Measurements from ENCODE around the gene PPP2R2D. TPM values are rescaled to one million over a fixed set of nuclear protein-coding genes. Genes with fewer than 3 reads are reported as not detected.

Gene PPP2R2D
- total RNA-seq, 2 experiments from 2014 or later: 37.4 to 38.5 TPM

GRCh38 chr10:131925716-131926115 lies 24.9 kb downstream of the PPP2R2D start:
- no peak overlapping the region for H3K4me2 ChIP-seq (ENCODE audit: low read length)
- H2AFZ ChIP-seq (ENCODE audit: low read length): no peak overlapping the region
- CTCF ChIA-PET (ENCODE audit: unreplicated experiment): no interaction called here
- H3K27ac ChIP-seq (ENCODE audit: low read depth, low read length, poor library complexity, severe bottlenecking): no peak overlapping the region
- no peak overlapping the region for H3K4me3 ChIP-seq (ENCODE audit: low read depth, low read length, poor library complexity, severe bottlenecking)
- intact Hi-C loops (cut with micrococcal nuclease; ENCODE audit: unreplicated experiment): no loop called here
- BruUV-seq (replicated peaks): no TSS peak
- H3K36me3 ChIP-seq (ENCODE audit: insufficient read depth, low read length): peaks cover 45% of the 10 kb centered on the region
- peaks cover 9% of the 10 kb centered on the region for H3K4me1 ChIP-seq (ENCODE audit: insufficient read depth, low read length, poor library complexity, severe bottlenecking)
- peaks cover 15% of the 10 kb centered on the region for H3K9me3 ChIP-seq (ENCODE audit: low read length)
- no peak for DNase-seq (ENCODE audit: low spot score)
- no peaks in the 10 kb centered on the region for H3K9me2 ChIP-seq (ENCODE audit: insufficient read depth, low read length)
- no peaks in the 10 kb centered on the region for H4K20me1 ChIP-seq (ENCODE audit: insufficient read depth, low read length)
- peaks cover 96% of the 10 kb centered on the region for H3K79me2 ChIP-seq (ENCODE audit: insufficient read depth, low read depth, low read length)
- POLR2A ChIA-PET: interaction anchor here (0.6 kb wide), 1 partner anchor 830 kb away, joined by 3 read pairs; no protein-coding TSS in a partner anchor
- no peak for TF ChIP-seq CTCF (conservative IDR thresholded peaks at IDR 0.05; ENCODE audit: low read length)
- TF ChIP-seq EZH2phosphoT487 (IDR thresholded peaks at IDR 0.05; ENCODE audit: borderline replicate concordance, low read depth, low read length): no peak

GRCh38 chr10:131926253-131926652 lies 25.4 kb downstream of the PPP2R2D start:
- POLR2A ChIA-PET: interaction anchor here (0.6 to 1.2 kb wide), 3 partner anchors 12 to 831 kb away, joined by 3 read pairs; no protein-coding TSS in a partner anchor
- H3K36me3 ChIP-seq (ENCODE audit: insufficient read depth, low read length): peaks cover 45% of the 10 kb centered on the region
- BruUV-seq (replicated peaks): no TSS peak
- peaks cover 15% of the 10 kb centered on the region for H3K9me3 ChIP-seq (ENCODE audit: low read length)
- peaks cover 96% of the 10 kb centered on the region for H3K79me2 ChIP-seq (ENCODE audit: insufficient read depth, low read depth, low read length)
- TF ChIP-seq EZH2phosphoT487 (IDR thresholded peaks at IDR 0.05; ENCODE audit: borderline replicate concordance, low read depth, low read length) (no peak), CTCF (conservative IDR thresholded peaks at IDR 0.05; ENCODE audit: low read length) (no peak)
- DNase-seq (ENCODE audit: low spot score): no peak
- intact Hi-C loops (cut with micrococcal nuclease; ENCODE audit: unreplicated experiment): no loop called here
- H4K20me1 ChIP-seq (ENCODE audit: insufficient read depth, low read length): no peaks in the 10 kb centered on the region; the same call in 1 of the 2 replicates
- no peak overlapping the region for H3K4me3 ChIP-seq (ENCODE audit: low read depth, low read length, poor library complexity, severe bottlenecking)
- no peak overlapping the region for H3K27ac ChIP-seq (ENCODE audit: low read depth, low read length, poor library complexity, severe bottlenecking)
- no peak overlapping the region for H3K4me2 ChIP-seq (ENCODE audit: low read length)
- H3K9me2 ChIP-seq (ENCODE audit: insufficient read depth, low read length): no peaks in the 10 kb centered on the region
- peaks cover 9% of the 10 kb centered on the region for H3K4me1 ChIP-seq (ENCODE audit: insufficient read depth, low read length, poor library complexity, severe bottlenecking)
- no peak overlapping the region for H2AFZ ChIP-seq (ENCODE audit: low read length)
- CTCF ChIA-PET (ENCODE audit: unreplicated experiment): no interaction called here

- H3K36me3 ChIP-seq (ENCODE audit: insufficient read depth, low read length): peaks cover 40% of the 10 kb centered on the region
- ChIA-PET POLR2A (interaction anchor here (0.6 to 1.2 kb wide), 2 partner anchors 12 to 17 kb away, joined by 3 read pairs; no protein-coding TSS in a partner anchor), CTCF (ENCODE audit: unreplicated experiment) (no interaction called here)
- no peak for DNase-seq (ENCODE audit: low spot score)
- H3K4me1 ChIP-seq (ENCODE audit: insufficient read depth, low read length, poor library complexity, severe bottlenecking): peaks cover 9% of the 10 kb centered on the region
- peaks cover 15% of the 10 kb centered on the region for H3K9me3 ChIP-seq (ENCODE audit: low read length)
- BruUV-seq (replicated peaks): no TSS peak
- H3K9me2 ChIP-seq (ENCODE audit: insufficient read depth, low read length): no peaks in the 10 kb centered on the region
- intact Hi-C loops (cut with micrococcal nuclease; ENCODE audit: unreplicated experiment): no loop called here
- no peak overlapping the region for H3K4me3 ChIP-seq (ENCODE audit: low read depth, low read length, poor library complexity, severe bottlenecking)
- no peaks in the 10 kb centered on the region; the same call in 1 of the 2 replicates for H4K20me1 ChIP-seq (ENCODE audit: insufficient read depth, low read length)
- no peak overlapping the region for H3K4me2 ChIP-seq (ENCODE audit: low read length)
- peaks cover 94% of the 10 kb centered on the region for H3K79me2 ChIP-seq (ENCODE audit: insufficient read depth, low read depth, low read length)
- no peak overlapping the region for H2AFZ ChIP-seq (ENCODE audit: low read length)
- no peak overlapping the region for H3K27ac ChIP-seq (ENCODE audit: low read depth, low read length, poor library complexity, severe bottlenecking)
- no peak for TF ChIP-seq CTCF (conservative IDR thresholded peaks at IDR 0.05; ENCODE audit: low read length)
Observed at GRCh38 chr10:131926743-131927595, 26.2 kb downstream of the PPP2R2D start.

All from OCI-LY7 (cell line).